Parathyroid adenoma (tissue), 2 donors: ENCODE measurements around the gene TSHR.

Experiments
- H2AFZ ChIP-seq: fragments of 300-600 bp; sonication (generic); one replicate; pipeline ENCODE4 v1.7.0; 2017; ENCODE audit warnings: antibody characterized with exemption, mild to moderate bottlenecking
- H3K27ac ChIP-seq: fragments of 300-600 bp; sonication (generic); one replicate; pipeline ENCODE4 v1.7.0; 2017
- H3K27me3 ChIP-seq: fragments of 300-600 bp; sonication (generic); one replicate; pipeline ENCODE4 v1.7.0; 2017; ENCODE audit warnings: low read length; ENCODE audit not compliant: control insufficient read depth, insufficient read depth
- H3K36me3 ChIP-seq: fragments of 300-600 bp; sonication (generic); one replicate; pipeline ENCODE4 v1.7.0; 2017; ENCODE audit warnings: low read length; ENCODE audit not compliant: control insufficient read depth, insufficient read depth
- H3K4me1 ChIP-seq: fragments of 300-600 bp; sonication (generic); one replicate; pipeline ENCODE4 v1.7.0; 2017; ENCODE audit warnings: control low read depth
- H3K4me2 ChIP-seq: fragments of 300-600 bp; sonication (generic); one replicate; pipeline ENCODE4 v1.7.0; 2017; ENCODE audit warnings: low read length
- H3K4me3 ChIP-seq: fragments of 300-600 bp; sonication (generic); one replicate; pipeline ENCODE4 v1.7.0; 2017; ENCODE audit warnings: low read depth, low read length
- H3K79me2 ChIP-seq: fragments of 300-600 bp; sonication (generic); one replicate; pipeline ENCODE4 v1.7.0; 2017; ENCODE audit warnings: control low read depth
- H3K9ac ChIP-seq: fragments of 300-600 bp; sonication (generic); one replicate; pipeline ENCODE4 v1.7.0; 2017; ENCODE audit warnings: mild to moderate bottlenecking
- H3K9me3 ChIP-seq: fragments of 300-600 bp; sonication (generic); one replicate; pipeline ENCODE4 v1.7.0; 2017; ENCODE audit warnings: low read length; ENCODE audit not compliant: control insufficient read depth
- CTCF ChIP-seq: fragments of 300-600 bp; sonication (generic); IDR thresholded peaks from one replicate; pipeline ENCODE4 v1.7.0; 2017; ENCODE audit warnings: antibody characterized with exemption, mild to moderate bottlenecking
- donor health status: primary hyperparathyroidism.

Gene TSHR

GRCh38 chr14:80987235-80988032, 32.0 kb downstream of the TSHR start:
- Histone ChIP-seq H2AFZ (no peak overlapping the region), H3K36me3 (no peaks in the 10 kb centered on the region), H3K9me3 (no peaks in the 10 kb centered on the region), H3K4me1 (no peaks in the 10 kb centered on the region), H3K4me3 (no peak overlapping the region), H3K9ac (no peak overlapping the region), H3K27me3 (no peaks in the 10 kb centered on the region), H3K27ac (no peak overlapping the region), H3K4me2 (no peak overlapping the region), H3K79me2 (no peaks in the 10 kb centered on the region)
- TF ChIP-seq CTCF: peak; percentile 93

GRCh38 chr14:80988192-80988591, 32.8 kb downstream of the TSHR start:
- H3K27ac ChIP-seq: no peak overlapping the region
- no peaks in the 10 kb centered on the region for H3K4me1 ChIP-seq
- no peak for TF ChIP-seq CTCF
- H2AFZ ChIP-seq: no peak overlapping the region
- no peaks in the 10 kb centered on the region for H3K9me3 ChIP-seq
- H3K9ac ChIP-seq: no peak overlapping the region
- H3K27me3 ChIP-seq: no peaks in the 10 kb centered on the region
- H3K4me2 ChIP-seq: no peak overlapping the region
- H3K36me3 ChIP-seq: no peaks in the 10 kb centered on the region
- H3K4me3 ChIP-seq: no peak overlapping the region
- no peaks in the 10 kb centered on the region for H3K79me2 ChIP-seq

GRCh38 chr14:80988735-80989429, 33.5 kb downstream of the TSHR start:
- TF ChIP-seq CTCF: no peak
- Histone ChIP-seq H3K27ac (no peak overlapping the region), H3K4me3 (no peak overlapping the region), H3K4me2 (no peak overlapping the region), H3K4me1 (no peaks in the 10 kb centered on the region), H2AFZ (no peak overlapping the region), H3K9me3 (no peaks in the 10 kb centered on the region), H3K79me2 (no peaks in the 10 kb centered on the region), H3K36me3 (no peaks in the 10 kb centered on the region), H3K9ac (no peak overlapping the region), H3K27me3 (no peaks in the 10 kb centered on the region)

- Histone ChIP-seq H3K9me3 (no peaks in the 10 kb centered on the region), H3K4me2 (no peak overlapping the region), H3K9ac (no peak overlapping the region), H3K4me1 (no peaks in the 10 kb centered on the region), H3K79me2 (no peaks in the 10 kb centered on the region), H3K4me3 (no peak overlapping the region), H3K27me3 (no peaks in the 10 kb centered on the region), H2AFZ (no peak overlapping the region), H3K36me3 (no peaks in the 10 kb centered on the region), H3K27ac (no peak overlapping the region)
- no peak for TF ChIP-seq CTCF
These were observed 37.2 kb downstream of the TSHR start for GRCh38 chr14:80992580-80992979.
